ENCODE measurements around the gene SPDYE4.

DNA sequence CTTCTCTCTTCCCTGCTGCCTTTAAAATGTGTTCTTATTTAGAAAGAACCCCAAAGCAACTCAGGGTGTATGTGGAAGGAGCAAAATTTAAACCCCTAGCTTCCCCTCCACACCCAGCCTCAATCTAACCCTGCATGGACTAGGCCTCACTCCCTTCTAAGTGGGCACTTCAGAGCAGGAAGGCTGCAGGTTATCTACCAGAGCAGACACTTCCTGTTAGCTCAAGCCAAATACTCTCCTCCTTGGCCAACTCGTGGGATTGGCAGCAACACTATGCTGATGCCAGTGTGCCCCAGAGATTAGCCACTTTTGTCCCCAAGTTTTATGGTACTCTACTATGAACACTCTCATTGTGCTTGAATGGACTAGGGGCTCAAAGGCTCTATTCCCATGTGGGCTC lies 49.3 kb downstream of the SPDYE4 start:
- TF ChIP-seq, protein P1, sequence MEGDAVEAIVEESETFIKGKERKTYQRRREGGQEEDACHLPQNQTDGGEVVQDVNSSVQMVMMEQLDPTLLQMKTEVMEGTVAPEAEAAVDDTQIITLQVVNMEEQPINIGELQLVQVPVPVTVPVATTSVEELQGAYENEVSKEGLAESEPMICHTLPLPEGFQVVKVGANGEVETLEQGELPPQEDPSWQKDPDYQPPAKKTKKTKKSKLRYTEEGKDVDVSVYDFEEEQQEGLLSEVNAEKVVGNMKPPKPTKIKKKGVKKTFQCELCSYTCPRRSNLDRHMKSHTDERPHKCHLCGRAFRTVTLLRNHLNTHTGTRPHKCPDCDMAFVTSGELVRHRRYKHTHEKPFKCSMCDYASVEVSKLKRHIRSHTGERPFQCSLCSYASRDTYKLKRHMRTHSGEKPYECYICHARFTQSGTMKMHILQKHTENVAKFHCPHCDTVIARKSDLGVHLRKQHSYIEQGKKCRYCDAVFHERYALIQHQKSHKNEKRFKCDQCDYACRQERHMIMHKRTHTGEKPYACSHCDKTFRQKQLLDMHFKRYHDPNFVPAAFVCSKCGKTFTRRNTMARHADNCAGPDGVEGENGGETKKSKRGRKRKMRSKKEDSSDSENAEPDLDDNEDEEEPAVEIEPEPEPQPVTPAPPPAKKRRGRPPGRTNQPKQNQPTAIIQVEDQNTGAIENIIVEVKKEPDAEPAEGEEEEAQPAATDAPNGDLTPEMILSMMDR (IDR thresholded peaks at IDR 0.05; ENCODE audit: low read depth, low read length, poor library complexity, severe bottlenecking): no peak
- TF ChIP-seq EZH2phosphoT487 (IDR thresholded peaks at IDR 0.05; ENCODE audit: borderline replicate concordance, low read length): no peak

All from DOHH2 (cell line).